K562 (cell line): Measurements from ENCODE around the gene FPGS. TPM values are rescaled to one million over a fixed set of nuclear protein-coding genes. Genes with fewer than 3 reads are reported as not detected.

Source experiments
- ARID4B ChIP-seq: sonication (generic); formaldehyde crosslinking; IDR thresholded peaks from 2 replicates; pipeline ENCODE4 v1.8.0; 2022; ENCODE audit warnings: mild to moderate bottlenecking, missing genetic modification reagents
- BDP1 ChIP-seq: IDR thresholded peaks from 3 replicates; pipeline ENCODE4 v1.6.1; 2011; ENCODE audit not compliant: insufficient read length, insufficient read depth
- BRD9 ChIP-seq: fragments of 450-650 bp; IDR thresholded peaks from 2 replicates; pipeline ENCODE4 v1.6.1; 2018; ENCODE audit warnings: low read depth; ENCODE audit not compliant: partially characterized antibody
- MYC ChIP-seq, 2 experiments: fragments of 250-450 bp in 1 of 2; sonication (Bioruptor Pico) in 1 of 2; IDR thresholded peaks; 2 replicates each; pipeline versions ENCODE4 v1.5.1 to v1.6.1; 2012 to 2021; ENCODE audit warnings: low read depth in 2 of 2, borderline replicate concordance in 1 of 2, improper control_type of control experiment in 1 of 2, low read length in 1 of 2, mild to moderate bottlenecking in 1 of 2, moderate library complexity in 1 of 2
- ZNF766 ChIP-seq: fragments of 200-800 bp; sonication (Bioruptor generic); conservative IDR thresholded peaks from 2 replicates; pipeline ENCODE4 v1.6.1; 2016; ENCODE audit warnings: missing genetic modification characterization, missing compliant biosample characterization
- ZNF780A ChIP-seq: fragments of 250-450 bp; sonication (Bioruptor Pico); IDR thresholded peaks from 2 replicates; pipeline ENCODE4 v1.5.0; 2021; ENCODE audit warnings: mild to moderate bottlenecking
- polyA plus RNA-seq, 8 experiments: library from polyadenylated mRNA; depleted of rRNA in 4 of 8; stranded (reverse) in 5 of 8; unstranded in 3 of 8; fragments of >200 nt; fragmentation: Nextera tagmentation in 2 of 8; fragmentation: Illumina TruSeq in 1 of 8; extraction: Ambion mirVana in 2 of 8; extraction: Trizol in 1 of 8; gene quantifications; 2 replicates each; pipeline versions ENCODE4 v1.2.1 to v1.2.3, GENCODE V29; 2011 to 2014; ENCODE audit warnings: inconsistent platforms in 1 of 8, missing spikeins in 1 of 8
- total RNA-seq, 7 experiments: library from RNA; depleted of rRNA in 6 of 7; stranded (reverse); fragments of >200 nt in 6 of 7; fragmentation: Illumina TruSeq in 2 of 7; extraction: Trizol in 2 of 7; gene quantifications; 2 replicates each; pipeline versions ENCODE4 v1.2.1 to v1.2.3, GENCODE V29; 2011 to 2021; ENCODE audit warnings: low replicate concordance in 1 of 7
- TF ChIP-seq, protein P1 (sequence below): fragments of 250-450 bp; sonication (Bioruptor Pico); IDR thresholded peaks from 2 replicates; pipeline ENCODE4 v1.4.0; 2020
- TF ChIP-seq, protein P2 (sequence below): fragments of 250-450 bp; sonication (Bioruptor Pico); IDR thresholded peaks from 2 replicates; pipeline ENCODE4 v1.5.0; 2021; ENCODE audit warnings: mild to moderate bottlenecking, moderate library complexity

FPGS gene
- total and polyA plus RNA-seq, 9 of the 15 experiments (the other 6 are each of a cell fraction or from before 2014, with no cell fraction given): 0.84 to 86.4 (median 59.2) TPM

GRCh38 chr9:127802576-127803443, at the start of gene FPGS (continued):
- TF ChIP-seq ARID4B (CRISPR knock-in tag) (peak; percentile 92), ZNF766 (peak; percentile 17; the same call in 1 of the 2 replicates), ZNF780A (CRISPR knock-in tag) (no peak), BRD9 (peak; percentile 57), BDP1 (no peak), MYC (IDR thresholded peaks at IDR 0.05; ENCODE audit: low read depth, low read length) (peak; percentile 98), MYC (CRISPR knock-in tag; IDR thresholded peaks at IDR 0.05; ENCODE audit: borderline replicate concordance, low read depth) (no peak)
- TF ChIP-seq, protein P1, sequence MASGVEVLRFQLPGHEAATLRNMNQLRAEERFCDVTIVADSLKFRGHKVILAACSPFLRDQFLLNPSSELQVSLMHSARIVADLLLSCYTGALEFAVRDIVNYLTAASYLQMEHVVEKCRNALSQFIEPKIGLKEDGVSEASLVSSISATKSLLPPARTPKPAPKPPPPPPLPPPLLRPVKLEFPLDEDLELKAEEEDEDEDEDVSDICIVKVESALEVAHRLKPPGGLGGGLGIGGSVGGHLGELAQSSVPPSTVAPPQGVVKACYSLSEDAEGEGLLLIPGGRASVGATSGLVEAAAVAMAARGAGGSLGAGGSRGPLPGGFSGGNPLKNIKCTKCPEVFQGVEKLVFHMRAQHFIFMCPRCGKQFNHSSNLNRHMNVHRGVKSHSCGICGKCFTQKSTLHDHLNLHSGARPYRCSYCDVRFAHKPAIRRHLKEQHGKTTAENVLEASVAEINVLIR (CRISPR knock-in tag): no peak
- TF ChIP-seq, protein P2, sequence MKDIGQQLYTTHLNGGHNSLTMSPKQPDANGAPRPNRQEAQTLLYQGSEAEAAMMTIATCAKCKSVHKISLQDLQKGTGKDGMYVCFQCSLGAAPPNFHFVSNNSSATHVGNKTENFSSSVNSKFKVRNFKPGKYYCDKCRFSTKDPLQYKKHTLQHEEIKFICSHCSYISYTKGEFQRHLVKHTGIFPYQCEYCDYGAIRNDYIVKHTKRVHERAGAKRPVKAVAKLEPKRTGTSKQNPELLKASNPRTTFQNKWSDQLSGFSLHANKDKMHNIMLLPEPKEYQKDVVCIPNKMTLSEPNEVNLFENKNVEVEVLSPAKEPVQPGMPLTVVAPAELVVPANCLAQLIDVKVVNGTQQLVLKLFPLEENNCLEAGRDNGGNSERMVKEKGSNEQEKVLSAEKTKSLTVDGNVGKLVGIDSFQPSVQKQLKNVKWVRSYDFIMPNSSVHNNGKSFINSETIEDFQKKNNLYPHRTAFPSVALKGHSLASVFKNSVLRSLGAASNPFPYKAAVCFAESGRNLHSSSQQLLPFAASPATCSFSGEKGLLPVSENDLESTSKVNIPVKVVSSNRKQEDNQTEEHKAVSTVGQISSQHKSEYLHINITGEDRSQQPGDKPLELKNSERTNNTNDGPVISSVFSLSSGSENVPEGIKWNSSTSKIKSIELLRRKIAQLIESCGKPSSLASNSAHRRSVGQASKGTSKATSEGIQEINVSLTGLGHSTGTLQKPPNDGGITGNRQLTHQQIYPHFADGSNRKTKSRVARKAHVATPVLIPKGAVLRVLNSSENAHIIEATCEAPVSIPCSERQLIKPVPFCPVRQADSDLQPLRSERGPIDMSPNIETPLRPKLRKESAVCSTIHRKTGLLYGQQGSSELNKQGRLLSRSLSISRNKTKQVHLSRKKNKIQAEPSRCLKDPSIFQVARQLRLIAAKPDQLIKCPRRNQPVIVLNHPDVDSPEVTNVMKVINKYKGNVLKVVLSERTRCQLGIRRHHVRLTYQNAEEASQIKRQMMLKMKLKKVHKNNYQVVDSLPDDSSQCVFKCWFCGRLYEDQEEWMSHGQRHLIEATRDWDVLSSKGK (CRISPR knock-in tag): no peak
